CD1c-positive myeloid dendritic cell (primary cell): ENCODE results near the gene MTMR10.

ENCODE experiments used
- DNase-seq: peaks from one replicate; pipeline ENCODE4 v3.0.0-alpha.2; 2016; ENCODE audit errors: extremely low spot score

MTMR10 gene

GRCh38 chr15:30956216-30957124, 35.0 kb downstream of the MTMR10 start:
- DNase-seq: no peak

DNA sequence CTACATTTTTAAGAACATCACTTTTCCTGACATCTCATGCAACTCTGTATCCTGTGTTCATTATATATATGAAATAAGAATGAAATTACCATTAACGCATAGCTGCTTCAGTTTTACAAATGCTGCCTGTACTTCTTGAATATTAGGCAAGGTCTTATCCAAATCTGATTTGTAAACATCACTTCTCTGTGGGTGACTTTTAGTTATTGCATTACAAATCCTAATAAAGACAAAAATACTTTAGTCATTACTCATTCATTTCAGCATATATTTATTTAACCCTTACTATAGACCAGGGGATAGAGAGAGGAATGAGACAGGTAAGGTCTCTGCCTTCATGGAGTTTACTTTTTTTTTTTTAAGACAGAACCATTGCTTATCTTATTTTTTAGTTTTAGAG, 36.8 kb downstream of the MTMR10 start:
- DNase-seq: no peak

- DNase-seq: no peak
Observed at GRCh38 chr15:30953731-30954378, 37.6 kb downstream of the MTMR10 start.

- DNase-seq: no peak
Observed at GRCh38 chr15:30953183-30953582, 38.2 kb downstream of the MTMR10 start.

- no peak for DNase-seq
Observed at GRCh38 chr15:30943654-30944335, 47.6 kb downstream of the MTMR10 start.

GRCh38 chr15:30941520-30941919, 49.9 kb downstream of the MTMR10 start:
- DNase-seq: no peak

DNA sequence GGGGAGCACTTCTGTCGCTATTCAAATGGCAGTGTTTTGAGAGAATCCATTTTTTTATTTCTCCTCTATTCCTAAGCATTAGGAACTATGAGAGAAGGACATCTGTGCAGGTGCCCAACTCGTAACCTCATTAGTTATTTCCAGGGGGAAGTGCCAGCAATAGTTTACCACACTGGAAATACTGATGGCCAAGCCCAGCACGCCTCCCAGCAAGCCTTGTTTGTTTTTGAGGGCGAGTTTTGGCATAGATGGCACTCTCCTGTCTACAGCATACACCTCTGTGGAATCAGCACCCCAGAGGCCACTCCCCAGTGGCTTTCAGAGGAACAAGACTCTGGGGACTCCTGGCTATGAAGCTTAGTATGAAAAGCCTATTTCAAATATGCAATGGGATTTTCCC, 51.1 kb downstream of the MTMR10 start:
- DNase-seq: no peak

DNA sequence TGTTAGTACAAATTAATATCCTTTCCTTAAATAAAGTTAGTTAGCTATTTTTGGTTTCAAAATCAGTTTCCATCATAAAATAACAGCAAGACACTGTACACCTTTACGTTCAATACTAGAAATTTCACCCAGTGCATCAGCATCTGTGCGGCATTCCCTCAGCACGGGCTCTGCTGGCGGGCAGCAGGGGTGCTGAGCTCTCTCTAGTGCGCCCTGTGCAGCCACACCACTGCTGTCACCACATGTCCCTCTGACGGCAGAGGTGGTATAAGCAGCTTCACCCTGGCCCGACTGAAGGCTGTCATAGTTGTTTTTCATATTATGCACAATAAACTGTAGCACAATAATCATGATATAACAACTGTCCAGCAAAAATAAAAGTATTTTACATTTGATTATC, 52.3 kb downstream of the MTMR10 start:
- DNase-seq: no peak

GRCh38 chr15:30933293-30933692, 58.1 kb downstream of the MTMR10 start:
- DNase-seq: no peak

DNA sequence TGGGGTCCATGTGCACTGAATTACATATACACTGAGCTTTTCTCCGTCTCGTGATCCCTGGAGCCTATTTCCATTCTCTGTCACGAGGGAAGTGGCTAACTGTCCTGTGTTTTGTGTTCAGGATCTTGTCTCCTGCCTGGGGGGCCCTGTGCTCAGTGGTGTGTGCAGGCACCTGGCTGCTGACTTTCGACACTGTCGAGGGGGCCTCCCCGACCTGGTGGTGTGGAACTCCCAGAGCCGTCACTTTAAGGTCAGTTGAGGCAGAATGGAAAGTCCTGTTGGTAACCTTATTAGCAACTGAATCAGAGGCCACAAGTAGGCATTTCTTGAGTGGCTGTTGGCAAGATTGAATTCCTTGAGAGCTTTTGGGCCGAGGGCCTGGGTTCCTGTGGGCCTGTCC, 61.0 kb downstream of the MTMR10 start:
- DNase-seq: no peak

- no peak for DNase-seq
Observed at GRCh38 chr15:30929982-30930381, 61.4 kb downstream of the MTMR10 start.

DNA sequence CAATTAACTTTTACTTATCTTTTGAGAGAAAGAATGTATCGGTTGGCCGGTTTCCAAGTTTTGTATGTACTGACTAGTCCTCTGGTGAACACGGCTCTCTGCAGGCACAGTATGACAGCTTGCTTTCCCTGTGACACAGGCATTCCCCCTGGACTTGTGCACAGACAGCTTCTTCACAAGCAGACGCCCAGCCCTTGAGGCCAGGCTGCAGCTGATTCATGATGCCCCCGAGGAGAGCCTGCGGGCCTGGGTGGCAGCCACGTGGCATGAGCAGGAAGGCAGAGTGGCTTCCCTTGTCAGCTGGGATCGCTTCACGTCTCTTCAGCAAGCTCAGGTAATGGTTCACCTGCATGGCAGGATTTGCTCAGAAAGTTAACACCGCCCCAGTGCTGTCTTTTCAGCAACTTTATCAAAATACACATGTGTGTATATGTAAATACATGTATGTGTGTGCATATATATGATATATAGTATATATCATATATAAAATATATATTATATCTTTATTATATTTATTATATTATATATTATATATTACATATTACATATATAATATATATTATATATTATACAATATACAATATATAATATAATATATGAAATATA, 62.3 kb downstream of the MTMR10 start:
- no peak for DNase-seq

DNA sequence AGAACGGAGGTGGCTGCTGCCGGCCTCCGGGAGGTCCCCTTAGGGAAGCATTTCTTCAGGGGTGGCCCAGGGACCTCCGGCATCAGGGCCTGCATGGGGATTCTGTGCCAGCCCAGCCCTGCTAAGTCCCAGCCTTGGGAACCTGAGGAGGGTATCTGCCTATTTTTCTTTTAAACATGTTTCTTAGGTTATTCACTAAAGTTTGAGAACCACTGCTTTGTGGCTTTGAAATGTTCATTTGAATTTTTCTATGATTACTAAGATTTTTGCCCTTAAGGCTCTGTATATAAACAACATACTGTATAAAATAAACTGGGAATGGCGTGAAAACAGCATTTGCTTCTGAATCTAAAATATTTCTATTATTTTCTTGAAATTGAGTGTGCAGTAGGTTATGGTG, 63.4 kb downstream of the MTMR10 start:
- no peak for DNase-seq

- DNase-seq: no peak
Observed at GRCh38 chr15:30927148-30927761, 64.2 kb downstream of the MTMR10 start.

- DNase-seq: no peak
Observed at GRCh38 chr15:30926161-30926560, 65.3 kb downstream of the MTMR10 start.

DNA sequence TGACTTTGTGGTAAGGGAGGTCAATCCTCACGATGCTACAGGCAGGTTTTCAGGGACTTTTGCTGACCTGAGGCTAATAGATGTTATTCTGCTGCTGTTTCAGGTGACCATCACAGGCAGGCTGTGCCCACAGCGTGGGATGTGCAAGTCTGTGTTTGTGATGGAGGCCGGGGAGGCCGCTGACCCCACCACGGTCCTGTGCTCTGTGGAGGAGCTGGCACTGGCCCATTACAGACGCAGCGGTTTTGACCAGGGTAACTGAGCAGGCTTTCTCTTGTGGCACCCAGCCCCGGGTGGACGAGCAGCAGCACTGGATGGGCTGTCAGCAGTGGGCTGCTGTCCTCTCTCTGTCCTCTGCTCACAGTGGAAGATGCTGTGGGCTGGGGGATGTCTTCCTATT, 65.7 kb downstream of the MTMR10 start:
- DNase-seq: no peak

DNA sequence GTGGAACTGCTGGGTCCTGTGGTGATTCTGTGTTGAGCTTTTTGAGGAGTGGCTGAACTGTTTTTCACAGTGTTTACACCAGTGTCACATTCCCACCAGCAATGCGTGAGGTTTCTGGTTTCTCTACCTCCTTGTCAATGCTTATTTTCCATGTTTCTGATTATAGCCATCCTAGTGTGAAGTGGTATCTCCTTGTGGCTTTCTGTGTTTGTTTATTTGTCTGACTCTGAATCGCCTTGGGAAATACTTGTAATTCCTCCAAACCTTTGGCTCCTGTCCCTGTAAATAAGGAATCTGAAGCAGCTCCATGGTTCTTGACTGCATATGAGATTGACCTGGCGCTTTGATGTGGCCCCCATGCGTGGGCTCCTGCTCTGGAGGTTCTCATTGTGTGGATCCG, 67.1 kb downstream of the MTMR10 start:
- DNase-seq: no peak

DNA sequence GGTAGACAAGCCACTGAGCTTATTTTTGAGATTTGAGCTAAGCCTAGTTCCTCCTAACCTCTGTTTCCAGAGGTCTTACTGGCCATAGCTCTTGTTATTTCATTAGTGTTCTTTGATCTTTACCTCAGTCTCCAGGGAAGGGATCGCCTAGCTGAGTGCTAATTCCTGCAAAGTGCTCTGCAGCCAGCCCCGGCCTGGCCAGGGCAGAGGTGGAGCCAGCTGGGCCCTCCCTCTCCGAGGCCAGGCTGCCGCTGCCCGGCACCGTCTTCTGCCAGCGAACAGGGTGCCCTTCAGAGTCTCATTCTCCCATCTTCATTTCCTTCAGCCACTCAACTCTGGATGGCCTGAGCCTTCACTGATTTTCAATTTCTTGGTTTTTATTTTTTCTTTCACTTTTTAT, 68.0 kb downstream of the MTMR10 start:
- no peak for DNase-seq

GRCh38 chr15:30922480-30923311, 68.7 kb downstream of the MTMR10 start:
- DNase-seq: no peak

DNA sequence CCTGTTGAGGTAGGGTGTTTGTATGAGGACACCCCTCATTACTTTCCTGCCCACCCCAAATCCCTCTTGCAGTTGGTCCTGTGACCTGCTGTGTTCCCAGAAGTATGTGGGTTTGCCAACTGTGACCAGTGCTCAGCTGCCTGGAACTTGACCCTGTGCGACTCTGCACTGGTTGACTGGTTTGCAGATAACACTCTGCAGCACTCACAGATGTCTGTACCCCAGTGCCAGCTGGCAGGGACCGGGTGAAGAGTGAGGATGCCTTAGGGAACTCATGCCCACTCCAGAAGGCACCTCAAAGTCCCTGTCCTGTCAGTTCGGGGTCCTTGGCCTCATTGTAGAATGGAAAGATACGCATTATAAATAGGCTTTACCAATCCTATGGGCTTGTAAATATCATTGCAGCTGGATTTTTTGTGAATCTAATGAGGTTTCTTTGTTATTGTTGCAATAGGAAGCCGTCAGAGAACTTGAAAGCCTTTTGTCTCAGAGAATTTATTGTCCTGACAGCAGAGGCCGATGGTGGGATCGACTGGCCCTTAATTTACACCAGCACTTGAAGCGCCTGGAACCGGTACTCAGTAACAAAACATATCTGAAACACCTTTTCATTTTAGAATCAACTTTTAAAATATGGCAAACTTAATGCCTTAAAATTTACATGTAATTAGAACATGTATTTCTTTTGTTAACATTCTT, 69.5 kb downstream of the MTMR10 start:
- DNase-seq: no peak
